Lower leg skin (tissue), 3 donors: ENCODE results near the gene CHI3L2.

Experiments
- POLR2A ChIP-seq, 2 donors: fragments of 450-650 bp; IDR thresholded peaks; one replicate each; pipeline ENCODE4 v1.6.1; 2016 to 2017; ENCODE audit warnings: antibody characterized with exemption in 2 of 2, mild to moderate bottlenecking in 1 of 2, moderate library complexity in 1 of 2
- TF ChIP-seq, protein P1 (sequence below), 3 donors: fragments of 450-650 bp; IDR thresholded peaks; one replicate each; pipeline ENCODE4 v1.5.1; 2016; ENCODE audit warnings: antibody characterized with exemption in 3 of 3, mild to moderate bottlenecking in 3 of 3, moderate library complexity in 2 of 3

DNA sequence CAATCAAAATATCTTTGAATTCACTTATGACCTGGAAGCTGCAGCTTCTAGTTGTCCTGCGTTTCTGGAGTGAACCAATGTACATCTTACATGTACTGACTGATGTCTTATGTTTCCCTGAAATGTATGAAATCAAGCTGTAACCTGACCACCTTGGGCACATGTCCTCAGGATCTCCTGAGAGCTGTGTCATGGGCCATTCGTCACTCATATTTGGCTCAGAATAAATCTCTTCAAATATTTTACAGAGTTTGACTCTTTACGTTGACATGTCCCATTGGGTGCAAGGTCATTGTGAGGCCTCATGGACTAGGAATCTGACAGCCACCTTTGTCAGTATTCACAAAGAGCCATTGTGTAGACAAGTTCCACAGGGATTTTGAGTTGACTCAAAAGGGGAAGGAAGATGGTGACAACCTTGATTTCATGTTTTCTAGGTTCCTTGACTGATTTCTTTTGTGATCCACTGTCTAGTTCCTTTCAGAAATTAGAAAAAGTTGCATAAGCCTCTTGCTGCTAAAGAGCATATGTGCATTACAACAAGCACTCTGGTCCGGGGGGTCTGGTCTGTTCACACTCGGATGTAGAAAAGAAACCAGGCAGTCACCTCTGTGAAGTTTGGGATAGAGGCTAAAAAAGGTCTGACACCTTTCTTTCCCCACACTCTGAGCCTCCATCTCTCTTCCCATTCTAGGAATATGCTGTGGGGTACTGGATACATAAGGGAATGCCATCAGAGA lies 10.7 kb downstream of the CHI3L2 start:
- TF ChIP-seq, protein P1, sequence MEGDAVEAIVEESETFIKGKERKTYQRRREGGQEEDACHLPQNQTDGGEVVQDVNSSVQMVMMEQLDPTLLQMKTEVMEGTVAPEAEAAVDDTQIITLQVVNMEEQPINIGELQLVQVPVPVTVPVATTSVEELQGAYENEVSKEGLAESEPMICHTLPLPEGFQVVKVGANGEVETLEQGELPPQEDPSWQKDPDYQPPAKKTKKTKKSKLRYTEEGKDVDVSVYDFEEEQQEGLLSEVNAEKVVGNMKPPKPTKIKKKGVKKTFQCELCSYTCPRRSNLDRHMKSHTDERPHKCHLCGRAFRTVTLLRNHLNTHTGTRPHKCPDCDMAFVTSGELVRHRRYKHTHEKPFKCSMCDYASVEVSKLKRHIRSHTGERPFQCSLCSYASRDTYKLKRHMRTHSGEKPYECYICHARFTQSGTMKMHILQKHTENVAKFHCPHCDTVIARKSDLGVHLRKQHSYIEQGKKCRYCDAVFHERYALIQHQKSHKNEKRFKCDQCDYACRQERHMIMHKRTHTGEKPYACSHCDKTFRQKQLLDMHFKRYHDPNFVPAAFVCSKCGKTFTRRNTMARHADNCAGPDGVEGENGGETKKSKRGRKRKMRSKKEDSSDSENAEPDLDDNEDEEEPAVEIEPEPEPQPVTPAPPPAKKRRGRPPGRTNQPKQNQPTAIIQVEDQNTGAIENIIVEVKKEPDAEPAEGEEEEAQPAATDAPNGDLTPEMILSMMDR (IDR thresholded peaks at IDR 0.05) = no peak
- TF ChIP-seq POLR2A (IDR thresholded peaks at IDR 0.05) = no peak
